ENCODE data around the gene RPS15. TPM values are rescaled to one million over a fixed set of nuclear protein-coding genes. Genes with fewer than 3 reads are reported as not detected.

RPS15 gene
- polyA plus RNA-seq, 1 donor (not counting 4 experiments of a cell fraction or from before 2014, with no cell fraction given), result 795 TPM

DNA sequence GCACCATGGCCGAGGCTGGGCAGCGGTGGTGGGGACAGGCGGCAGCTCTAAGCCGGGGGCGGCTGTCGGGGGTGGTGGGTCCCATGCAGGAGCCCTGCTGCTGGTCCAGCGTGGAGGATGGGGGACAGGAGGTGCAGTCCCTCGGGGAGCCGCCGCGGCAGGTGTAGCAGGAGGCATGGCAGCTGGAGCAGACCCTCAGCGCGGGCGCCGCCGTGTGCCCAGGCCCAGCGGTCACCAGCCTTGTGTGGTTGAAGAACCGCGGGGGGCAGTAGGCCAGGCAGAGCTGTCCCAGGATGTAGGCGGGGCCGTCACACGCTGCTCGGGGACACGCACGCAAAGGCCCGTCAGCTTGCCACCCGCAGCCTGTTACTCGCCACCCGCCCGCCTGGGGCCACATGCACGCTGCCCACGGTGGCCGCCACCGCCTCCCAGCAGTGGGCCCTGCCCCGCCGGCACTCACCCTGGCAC is 43.7 kb downstream of the RPS15 start:
- DNase-seq (ENCODE audit: low read depth, low spot score) (no peak), FAIRE-seq (no peak)
- Histone ChIP-seq H3K9me1 (ENCODE audit: control insufficient read depth, extremely low read depth, insufficient read depth, low read length) (peaks cover 4% of the 10 kb centered on the region), H3K79me2 (ENCODE audit: control insufficient read depth, insufficient read depth, low read length) (peaks cover 16% of the 10 kb centered on the region), H3K4me2 (ENCODE audit: control insufficient read depth, extremely low read depth, insufficient read depth, low read depth, low read length) (no peak overlapping the region), H3K4me3 (ENCODE audit: control insufficient read depth in 2 of 3, extremely low read depth in 1 of 3, insufficient read depth in 2 of 3, low read depth in 1 of 3, low read length in 3 of 3) (no peak overlapping the region), H3K9me3 (ENCODE audit: control insufficient read depth, low read depth, low read length) (no peaks in the 10 kb centered on the region), H4K20me1 (ENCODE audit: control insufficient read depth, extremely low read depth, insufficient read depth, low read length) (no peaks in the 10 kb centered on the region), H2AFZ (ENCODE audit: control insufficient read depth, low read length) (no peak overlapping the region), H3K4me1 (ENCODE audit: control insufficient read depth, extremely low read depth, insufficient read depth, low read length) (peaks cover 13% of the 10 kb centered on the region), H3K36me3 (ENCODE audit: control insufficient read depth in 2 of 2, extremely low read depth in 1 of 2, insufficient read depth in 2 of 2, low read length in 2 of 2) (peaks cover 0 to 4% of the 10 kb centered on the region in 2 experiments), H3K27me3 (ENCODE audit: control insufficient read depth, extremely low read depth, insufficient read depth, low read length) (no peaks in the 10 kb centered on the region), H3K9ac (ENCODE audit: control insufficient read depth, extremely low read depth, insufficient read depth, low read length) (no peak overlapping the region), H3K27ac (ENCODE audit: control insufficient read depth, insufficient read depth, low read length) (no peak overlapping the region)
- dilution Hi-C loops (cut with MboI; ENCODE audit: extremely low pct_ligation_motif_present, low sequenced_read_pairs), result no loop called here
- TF ChIP-seq EZH2 (IDR thresholded peaks at IDR 0.05; ENCODE audit: low read length), result no peak
- TF ChIP-seq, protein P1, sequence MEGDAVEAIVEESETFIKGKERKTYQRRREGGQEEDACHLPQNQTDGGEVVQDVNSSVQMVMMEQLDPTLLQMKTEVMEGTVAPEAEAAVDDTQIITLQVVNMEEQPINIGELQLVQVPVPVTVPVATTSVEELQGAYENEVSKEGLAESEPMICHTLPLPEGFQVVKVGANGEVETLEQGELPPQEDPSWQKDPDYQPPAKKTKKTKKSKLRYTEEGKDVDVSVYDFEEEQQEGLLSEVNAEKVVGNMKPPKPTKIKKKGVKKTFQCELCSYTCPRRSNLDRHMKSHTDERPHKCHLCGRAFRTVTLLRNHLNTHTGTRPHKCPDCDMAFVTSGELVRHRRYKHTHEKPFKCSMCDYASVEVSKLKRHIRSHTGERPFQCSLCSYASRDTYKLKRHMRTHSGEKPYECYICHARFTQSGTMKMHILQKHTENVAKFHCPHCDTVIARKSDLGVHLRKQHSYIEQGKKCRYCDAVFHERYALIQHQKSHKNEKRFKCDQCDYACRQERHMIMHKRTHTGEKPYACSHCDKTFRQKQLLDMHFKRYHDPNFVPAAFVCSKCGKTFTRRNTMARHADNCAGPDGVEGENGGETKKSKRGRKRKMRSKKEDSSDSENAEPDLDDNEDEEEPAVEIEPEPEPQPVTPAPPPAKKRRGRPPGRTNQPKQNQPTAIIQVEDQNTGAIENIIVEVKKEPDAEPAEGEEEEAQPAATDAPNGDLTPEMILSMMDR (optimal IDR thresholded peaks at IDR 0.05 in 1 of 3, IDR thresholded peaks at IDR 0.05 in 1 of 3, conservative IDR thresholded peaks at IDR 0.05 in 1 of 3; ENCODE audit: extremely low read depth in 1 of 3, insufficient read depth in 2 of 3, low read length in 3 of 3), result no peak

DNA sequence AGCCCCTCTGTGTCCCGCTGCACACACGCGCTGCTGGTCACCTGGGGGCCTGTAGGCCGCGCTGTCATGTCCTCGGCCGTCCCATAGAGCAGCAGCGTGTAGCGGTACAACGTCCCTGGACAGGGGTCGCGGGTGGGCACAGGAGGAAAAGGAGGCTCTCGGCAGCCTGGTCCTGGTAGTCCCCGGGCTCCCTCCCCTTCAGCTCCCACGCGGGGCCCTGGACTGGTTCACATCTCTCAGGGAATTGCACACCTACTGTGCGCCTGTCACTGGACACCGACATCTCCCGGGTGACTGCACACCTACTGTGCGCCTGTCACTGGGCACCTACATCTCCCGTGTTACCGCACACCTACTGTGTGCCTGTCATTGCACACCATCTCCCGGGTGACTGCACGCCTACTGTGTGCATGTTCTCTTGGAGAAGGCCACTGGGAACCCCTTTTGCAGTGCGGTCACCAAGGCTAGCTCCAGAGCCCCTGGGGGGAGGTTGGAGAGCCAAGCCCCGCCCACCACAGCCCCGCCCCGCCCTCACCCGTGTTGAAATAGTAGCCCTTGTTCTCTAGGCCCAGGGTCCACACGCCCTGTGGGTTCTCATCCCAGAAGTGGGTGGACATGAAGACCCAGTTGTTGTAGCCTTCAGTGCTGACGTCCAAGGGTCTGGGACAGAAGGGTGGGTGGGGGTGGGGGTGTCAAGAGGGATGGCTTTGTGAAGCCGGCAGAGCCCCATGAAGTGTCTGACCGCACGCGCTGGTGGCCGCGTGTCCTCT is 44.4 kb downstream of the RPS15 start:
- dilution Hi-C loops (cut with MboI; ENCODE audit: extremely low pct_ligation_motif_present, low sequenced_read_pairs), result no loop called here
- no peak overlapping the region for H3K27ac ChIP-seq (ENCODE audit: control insufficient read depth, insufficient read depth, low read length)
- peaks cover 9% of the 10 kb centered on the region for H3K4me1 ChIP-seq (ENCODE audit: control insufficient read depth, extremely low read depth, insufficient read depth, low read length)
- no peaks in the 10 kb centered on the region for H3K27me3 ChIP-seq (ENCODE audit: control insufficient read depth, extremely low read depth, insufficient read depth, low read length)
- H3K36me3 ChIP-seq (ENCODE audit: control insufficient read depth in 2 of 2, extremely low read depth in 1 of 2, insufficient read depth in 2 of 2, low read length in 2 of 2), result no peaks in the 10 kb centered on the region
- FAIRE-seq (no peak), DNase-seq (ENCODE audit: low read depth, low spot score) (no peak)
- no peaks in the 10 kb centered on the region for H4K20me1 ChIP-seq (ENCODE audit: control insufficient read depth, extremely low read depth, insufficient read depth, low read length)
- H2AFZ ChIP-seq (ENCODE audit: control insufficient read depth, low read length), result no peak overlapping the region
- H3K79me2 ChIP-seq (ENCODE audit: control insufficient read depth, insufficient read depth, low read length), result peaks cover 11% of the 10 kb centered on the region
- H3K4me3 ChIP-seq (ENCODE audit: control insufficient read depth in 2 of 3, extremely low read depth in 1 of 3, insufficient read depth in 2 of 3, low read depth in 1 of 3, low read length in 3 of 3), result no peak overlapping the region
- H3K9me3 ChIP-seq (ENCODE audit: control insufficient read depth, low read depth, low read length), result no peaks in the 10 kb centered on the region
- no peak overlapping the region for H3K9ac ChIP-seq (ENCODE audit: control insufficient read depth, extremely low read depth, insufficient read depth, low read length)
- TF ChIP-seq, protein P1 (optimal IDR thresholded peaks at IDR 0.05 in 1 of 3, IDR thresholded peaks at IDR 0.05 in 1 of 3, conservative IDR thresholded peaks at IDR 0.05 in 1 of 3; ENCODE audit: extremely low read depth in 1 of 3, insufficient read depth in 2 of 3, low read length in 3 of 3), result no peak
- TF ChIP-seq EZH2 (IDR thresholded peaks at IDR 0.05; ENCODE audit: low read length), result no peak
- no peaks in the 10 kb centered on the region for H3K9me1 ChIP-seq (ENCODE audit: control insufficient read depth, extremely low read depth, insufficient read depth, low read length)
- H3K4me2 ChIP-seq (ENCODE audit: control insufficient read depth, extremely low read depth, insufficient read depth, low read depth, low read length), result no peak overlapping the region

Data from keratinocyte (primary cell).